HAP-1 (cell line): ENCODE results near the gene AMOTL1.
A peak's percentile ranks its signal among the peaks of the same experiment; 100 is the strongest.

Experiments used
- DNase-seq, 2 experiments: peaks; one replicate each; pipeline ENCODE4 v3.0.0-alpha.2; 2016 to 2020; ENCODE audit warnings: low spot score in 2 of 2
- H3K27me3 ChIP-seq: fragments of 250-450 bp; sonication (Bioruptor Pico); 2 replicates; pipeline ENCODE4 v1.5.1; 2020; ENCODE audit warnings: low read depth, mild to moderate bottlenecking, moderate library complexity
- H3K36me3 ChIP-seq: fragments of 250-450 bp; sonication (Bioruptor Pico); replicated peaks from 2 replicates; pipeline ENCODE4 v1.5.1; 2020; ENCODE audit warnings: mild to moderate bottlenecking
- H3K4me1 ChIP-seq: fragments of 250-450 bp; sonication (Bioruptor Pico); 2 replicates; pipeline ENCODE4 v1.5.1; 2020; ENCODE audit warnings: mild to moderate bottlenecking
- H3K4me3 ChIP-seq: fragments of 250-450 bp; sonication (Bioruptor Pico); 2 replicates; pipeline ENCODE4 v1.5.1; 2020; ENCODE audit warnings: mild to moderate bottlenecking, moderate library complexity
- H3K9me3 ChIP-seq: fragments of 250-450 bp; sonication (Bioruptor Pico); 2 replicates; pipeline ENCODE4 v1.5.1; 2020; ENCODE audit warnings: mild to moderate bottlenecking, moderate library complexity
- in situ Hi-C: fragments of 300-500 bp; cut with MboI; formaldehyde crosslinking; loops from 3 replicates; pipeline ENCODE4 v1.14.3; 2020; ENCODE audit warnings: low sequenced_read_pairs, inconsistent platforms, mixed read lengths

AMOTL1 gene, protein sequence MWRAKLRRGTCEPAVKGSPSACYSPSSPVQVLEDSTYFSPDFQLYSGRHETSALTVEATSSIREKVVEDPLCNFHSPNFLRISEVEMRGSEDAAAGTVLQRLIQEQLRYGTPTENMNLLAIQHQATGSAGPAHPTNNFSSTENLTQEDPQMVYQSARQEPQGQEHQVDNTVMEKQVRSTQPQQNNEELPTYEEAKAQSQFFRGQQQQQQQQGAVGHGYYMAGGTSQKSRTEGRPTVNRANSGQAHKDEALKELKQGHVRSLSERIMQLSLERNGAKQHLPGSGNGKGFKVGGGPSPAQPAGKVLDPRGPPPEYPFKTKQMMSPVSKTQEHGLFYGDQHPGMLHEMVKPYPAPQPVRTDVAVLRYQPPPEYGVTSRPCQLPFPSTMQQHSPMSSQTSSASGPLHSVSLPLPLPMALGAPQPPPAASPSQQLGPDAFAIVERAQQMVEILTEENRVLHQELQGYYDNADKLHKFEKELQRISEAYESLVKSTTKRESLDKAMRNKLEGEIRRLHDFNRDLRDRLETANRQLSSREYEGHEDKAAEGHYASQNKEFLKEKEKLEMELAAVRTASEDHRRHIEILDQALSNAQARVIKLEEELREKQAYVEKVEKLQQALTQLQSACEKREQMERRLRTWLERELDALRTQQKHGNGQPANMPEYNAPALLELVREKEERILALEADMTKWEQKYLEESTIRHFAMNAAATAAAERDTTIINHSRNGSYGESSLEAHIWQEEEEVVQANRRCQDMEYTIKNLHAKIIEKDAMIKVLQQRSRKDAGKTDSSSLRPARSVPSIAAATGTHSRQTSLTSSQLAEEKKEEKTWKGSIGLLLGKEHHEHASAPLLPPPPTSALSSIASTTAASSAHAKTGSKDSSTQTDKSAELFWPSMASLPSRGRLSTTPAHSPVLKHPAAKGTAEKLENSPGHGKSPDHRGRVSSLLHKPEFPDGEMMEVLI

GRCh38 chr11:94767701-94768601 is at the start of gene AMOTL1:
TSS of gene AMOTL1 (plus strand) at chr11:94768356. CDS start at chr11:94768512, 156 bp downstream.
- peak within 1 kb of the TSS; percentile 90 for H3K4me3 ChIP-seq
- no peaks in the 10 kb centered on the region for H3K9me3 ChIP-seq
- peak; percentile 78 to 94 for DNase-seq
- peaks cover 18% of the 10 kb centered on the region for H3K4me1 ChIP-seq
- no peaks in the 10 kb centered on the region; the same call in 1 of the 2 replicates for H3K36me3 ChIP-seq
- in situ Hi-C loops: no loop called here
- no peaks in the 10 kb centered on the region for H3K27me3 ChIP-seq

DNA sequence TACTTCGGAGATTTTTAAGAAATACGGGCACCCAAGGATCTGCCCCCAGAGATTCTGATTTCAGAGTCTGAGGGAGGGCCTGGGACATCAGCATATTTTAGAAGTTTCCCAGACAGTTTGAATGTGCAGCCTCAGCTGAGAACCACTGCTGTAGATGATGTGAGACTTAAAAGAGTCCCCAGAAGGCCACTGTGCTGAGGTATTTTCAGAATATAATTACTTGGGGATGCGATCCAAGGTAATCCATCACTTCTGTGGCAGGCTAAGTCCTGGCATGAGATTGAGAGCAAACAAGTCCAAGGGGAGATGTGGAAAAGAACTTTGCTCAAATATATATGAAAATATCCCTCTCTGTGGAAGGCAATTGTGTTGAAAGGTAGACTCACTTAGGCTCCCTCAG is 48.3 kb upstream of the AMOTL1 start:
- H3K36me3 ChIP-seq: no peaks in the 10 kb centered on the region
- DNase-seq: no peak
- no peaks in the 10 kb centered on the region for H3K9me3 ChIP-seq
- H3K4me3 ChIP-seq: no peak overlapping the region
- in situ Hi-C loops: no loop called here
- peaks cover 8% of the 10 kb centered on the region; the same call in 1 of the 2 replicates for H3K27me3 ChIP-seq
- H3K4me1 ChIP-seq: no peaks in the 10 kb centered on the region

GRCh38 chr11:94721565-94722292 is 46.4 kb upstream of the AMOTL1 start:
- Histone ChIP-seq H3K4me3 (no peak overlapping the region), H3K4me1 (no peaks in the 10 kb centered on the region), H3K27me3 (peaks cover 8% of the 10 kb centered on the region; the same call in 1 of the 2 replicates), H3K36me3 (no peaks in the 10 kb centered on the region), H3K9me3 (no peaks in the 10 kb centered on the region)
- in situ Hi-C loops: no loop called here
- no peak for DNase-seq

GRCh38 chr11:94722735-94723134 is 45.4 kb upstream of the AMOTL1 start:
- no peak for DNase-seq
- Histone ChIP-seq H3K36me3 (no peaks in the 10 kb centered on the region), H3K9me3 (no peaks in the 10 kb centered on the region), H3K4me3 (no peak overlapping the region), H3K4me1 (no peaks in the 10 kb centered on the region), H3K27me3 (peaks cover 8% of the 10 kb centered on the region; the same call in 1 of the 2 replicates)
- in situ Hi-C loops: no loop called here

- DNase-seq: no peak
- H3K36me3 ChIP-seq: no peaks in the 10 kb centered on the region
- H3K27me3 ChIP-seq: peaks cover 5% of the 10 kb centered on the region; the same call in 1 of the 2 replicates
- no peaks in the 10 kb centered on the region for H3K9me3 ChIP-seq
- in situ Hi-C loops: no loop called here
- H3K4me3 ChIP-seq: no peak overlapping the region
- no peaks in the 10 kb centered on the region for H3K4me1 ChIP-seq
These were observed 43.1 kb upstream of the AMOTL1 start for GRCh38 chr11:94725097-94725496.

DNA sequence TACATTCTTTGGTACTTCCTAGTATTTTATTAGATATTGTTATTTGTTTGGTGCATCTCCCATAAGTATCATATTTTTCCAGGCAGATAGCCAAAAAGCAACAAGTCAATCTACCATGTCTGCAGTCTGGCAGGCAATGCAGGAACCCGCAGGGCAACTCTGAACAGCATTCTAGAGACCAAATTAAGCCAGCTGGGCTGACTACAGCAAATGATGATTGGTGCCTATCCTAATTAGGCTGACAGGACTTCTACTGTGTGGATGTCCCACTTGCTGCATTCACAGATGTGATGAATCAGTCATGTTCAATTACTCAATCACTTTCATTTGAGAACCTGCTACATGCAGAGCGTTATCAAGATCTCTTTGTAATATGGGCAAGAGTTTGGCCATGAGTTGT is 40.3 kb upstream of the AMOTL1 start:
- in situ Hi-C loops: no loop called here
- no peaks in the 10 kb centered on the region for H3K36me3 ChIP-seq
- H3K9me3 ChIP-seq: no peaks in the 10 kb centered on the region
- no peak overlapping the region for H3K4me3 ChIP-seq
- H3K27me3 ChIP-seq: peaks cover 4% of the 10 kb centered on the region; the same call in 1 of the 2 replicates
- DNase-seq: no peak
- no peaks in the 10 kb centered on the region for H3K4me1 ChIP-seq

- H3K36me3 ChIP-seq: no peaks in the 10 kb centered on the region
- H3K9me3 ChIP-seq: no peaks in the 10 kb centered on the region
- no peak overlapping the region for H3K4me3 ChIP-seq
- DNase-seq: no peak
- H3K27me3 ChIP-seq: peaks cover 4% of the 10 kb centered on the region; the same call in 1 of the 2 replicates
- in situ Hi-C loops: no loop called here
- H3K4me1 ChIP-seq: no peaks in the 10 kb centered on the region
These were observed 39.6 kb upstream of the AMOTL1 start for GRCh38 chr11:94728541-94728940.

- H3K9me3 ChIP-seq: no peaks in the 10 kb centered on the region
- no peak overlapping the region for H3K4me3 ChIP-seq
- no peaks in the 10 kb centered on the region for H3K4me1 ChIP-seq
- no peaks in the 10 kb centered on the region for H3K36me3 ChIP-seq
- peaks cover 4% of the 10 kb centered on the region; the same call in 1 of the 2 replicates for H3K27me3 ChIP-seq
- in situ Hi-C loops: no loop called here
- DNase-seq: no peak
These were observed 39.0 kb upstream of the AMOTL1 start for GRCh38 chr11:94728966-94729751.

- H3K9me3 ChIP-seq: no peaks in the 10 kb centered on the region
- H3K27me3 ChIP-seq: no peaks in the 10 kb centered on the region; the same call in 1 of the 2 replicates
- in situ Hi-C loops: no loop called here
- H3K36me3 ChIP-seq: no peaks in the 10 kb centered on the region
- H3K4me1 ChIP-seq: no peaks in the 10 kb centered on the region
- no peak for DNase-seq
- no peak overlapping the region for H3K4me3 ChIP-seq
These were observed 38.0 kb upstream of the AMOTL1 start for GRCh38 chr11:94730153-94730552.

DNA sequence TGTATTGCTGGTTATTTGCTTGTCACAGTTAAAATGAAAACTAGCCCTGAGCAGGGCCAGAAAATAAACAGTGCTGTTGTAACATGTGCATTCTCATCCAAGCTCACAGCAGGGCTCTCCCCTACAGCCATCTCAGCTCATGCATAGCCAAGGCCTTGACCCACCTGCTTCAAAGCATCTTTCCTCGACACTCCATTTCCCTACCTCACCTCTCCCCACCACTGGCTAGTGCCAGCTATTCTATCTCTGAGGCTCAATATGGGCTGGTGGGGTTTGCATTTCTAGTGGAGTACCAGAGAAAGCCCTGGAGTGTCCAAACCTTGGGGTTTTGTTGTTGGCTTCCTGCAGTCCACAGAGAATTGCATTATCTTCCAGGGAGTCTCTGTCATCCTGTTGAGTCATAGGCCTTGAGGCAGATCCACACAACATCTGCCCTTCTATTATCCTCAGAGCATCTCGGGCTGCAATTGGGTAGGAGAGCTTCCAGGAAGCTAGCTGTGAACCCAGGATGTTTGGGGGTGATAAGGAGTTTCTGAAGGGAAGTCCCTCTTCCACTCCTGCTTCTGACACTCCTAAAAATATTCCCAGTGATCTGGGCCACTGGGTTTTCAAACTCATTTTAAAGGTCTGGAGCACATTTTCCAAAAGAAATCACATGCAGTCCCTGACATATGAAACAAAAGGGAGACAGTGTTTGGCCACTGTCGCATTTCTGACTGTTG is 36.1 kb upstream of the AMOTL1 start:
- in situ Hi-C loops: no loop called here
- DNase-seq: no peak

DNA sequence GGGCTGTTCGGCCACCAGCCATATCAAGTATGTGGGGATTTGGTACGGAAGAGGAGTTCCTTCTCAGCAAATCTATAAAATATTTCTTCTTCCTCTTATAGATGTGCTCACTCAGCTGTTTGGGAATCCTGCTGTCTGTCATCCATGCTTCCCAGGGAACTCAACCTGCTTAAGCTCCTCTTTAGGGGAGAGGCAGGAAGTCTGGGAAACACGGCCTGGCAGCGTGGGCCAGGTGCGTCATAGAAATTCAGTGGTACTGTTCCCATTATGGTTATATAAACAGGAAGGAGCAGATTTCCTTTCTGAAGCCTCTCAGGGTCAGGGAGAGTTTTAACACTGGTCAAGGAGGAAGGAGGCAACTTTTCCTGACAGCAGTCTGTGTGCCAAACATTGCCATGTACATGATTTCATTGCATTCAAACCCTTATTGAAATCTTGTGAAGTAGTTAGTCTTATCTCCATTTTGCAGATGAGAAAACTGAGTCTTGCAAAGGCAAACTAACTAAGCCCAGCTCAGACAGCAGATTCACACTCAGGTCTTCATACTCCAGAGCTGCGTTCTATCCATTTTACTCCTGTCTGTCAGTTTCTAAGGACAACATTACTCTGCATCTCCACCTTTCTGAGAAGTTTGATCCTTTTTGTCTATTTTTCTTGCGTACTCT is 35.4 kb upstream of the AMOTL1 start:
- Histone ChIP-seq H3K4me1 (no peaks in the 10 kb centered on the region), H3K27me3 (no peaks in the 10 kb centered on the region; the same call in 1 of the 2 replicates), H3K9me3 (no peaks in the 10 kb centered on the region), H3K36me3 (no peaks in the 10 kb centered on the region), H3K4me3 (no peak overlapping the region)
- in situ Hi-C loops: no loop called here
- no peak for DNase-seq

More for the DNA sequence above, 36.1 kb upstream of the AMOTL1 start:
- H3K4me1 ChIP-seq: no peaks in the 10 kb centered on the region
- H3K36me3 ChIP-seq: no peaks in the 10 kb centered on the region
- H3K4me3 ChIP-seq: no peak overlapping the region
- no peaks in the 10 kb centered on the region for H3K9me3 ChIP-seq
- H3K27me3 ChIP-seq: no peaks in the 10 kb centered on the region; the same call in 1 of the 2 replicates
